Measurements from ENCODE around the gene CHCHD5. TPM values are rescaled to one million over a fixed set of nuclear protein-coding genes. Genes with fewer than 3 reads are reported as not detected.

CHCHD5 gene
- total and polyA plus RNA-seq, 4 donors: 5.0 to 59.9 (median 21.2) TPM

DNA sequence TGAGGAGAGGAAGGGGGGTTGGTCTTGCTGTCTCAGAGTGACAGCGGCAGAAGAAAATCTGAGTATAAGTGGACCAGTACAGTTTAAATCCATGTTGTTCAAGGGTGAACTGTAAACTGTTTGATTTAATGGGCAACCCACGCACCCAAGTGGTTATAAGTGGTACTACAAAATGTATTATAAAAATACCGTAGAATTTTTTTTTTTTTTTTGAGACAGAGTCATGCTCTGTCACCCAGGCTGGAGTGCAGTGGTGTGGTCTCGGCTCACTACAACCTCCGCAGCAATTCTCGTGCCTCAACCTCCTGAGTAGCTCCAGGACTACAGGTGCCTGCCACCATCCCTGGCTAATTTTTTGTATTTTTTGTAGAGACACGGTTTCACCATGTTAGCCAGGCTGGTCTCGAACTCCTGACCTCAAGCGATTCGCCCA is 2.1 kb upstream of the CHCHD5 start:
- Histone ChIP-seq H3K36me3 (ENCODE audit: control insufficient read depth in 4 of 4, insufficient read depth in 3 of 4, low read depth in 1 of 4, low read length in 3 of 4) (peaks cover 0 to 3% (median 0%) of the 10 kb centered on the region in 4 donors), H3K9ac (ENCODE audit: low read depth in 1 of 2, low read length in 2 of 2) (no peak overlapping the region), H3K4me1 (ENCODE audit: control insufficient read depth in 4 of 4, insufficient read depth in 4 of 4, low read length in 3 of 4) (peaks cover 4 to 25% (median 15%) of the 10 kb centered on the region in 4 donors), H3K4me3 (ENCODE audit: low read depth in 1 of 3, low read length in 3 of 3) (no peak overlapping the region), H3K27ac (ENCODE audit: low read depth in 1 of 2, low read length in 2 of 2) (no peak overlapping the region), H3K27me3 (ENCODE audit: control insufficient read depth in 4 of 4, insufficient read depth in 4 of 4, low read length in 3 of 4) (no peaks in the 10 kb centered on the region), H3K9me3 (ENCODE audit: control insufficient read depth in 4 of 4, low read length in 3 of 4) (no peaks in the 10 kb centered on the region)
- DNase-seq (ENCODE audit: low spot score): no peak
- TF ChIP-seq RAD21 (IDR thresholded peaks at IDR 0.05) (peak; percentile 67 to 70), CTCF (IDR thresholded peaks at IDR 0.05; ENCODE audit: low read depth, low read length, missing input control) (peak; percentile 46), FOXA1 (IDR thresholded peaks at IDR 0.05) (no peak)
- WGBS: 45% methylated on average over 10 of the region's 10 CpGs

GRCh38 chr2:112583497-112584133 is 794 bp upstream of the CHCHD5 start:
- Histone ChIP-seq H3K9me3 (ENCODE audit: control insufficient read depth in 4 of 4, low read length in 3 of 4) (no peaks in the 10 kb centered on the region), H3K9ac (ENCODE audit: low read depth in 1 of 2, low read length in 2 of 2) (peak overlapping the region; percentile 42 to 83), H3K36me3 (ENCODE audit: control insufficient read depth in 4 of 4, insufficient read depth in 3 of 4, low read depth in 1 of 4, low read length in 3 of 4) (peaks cover 0 to 3% (median 0%) of the 10 kb centered on the region in 4 donors), H3K4me1 (ENCODE audit: control insufficient read depth in 4 of 4, insufficient read depth in 4 of 4, low read length in 3 of 4) (peaks cover 4 to 30% (median 18%) of the 10 kb centered on the region in 4 donors), H3K4me3 (ENCODE audit: low read depth in 1 of 3, low read length in 3 of 3) (peak overlapping the region; percentile 66 to 98 (median 90)), H3K27me3 (ENCODE audit: control insufficient read depth in 4 of 4, insufficient read depth in 4 of 4, low read length in 3 of 4) (no peaks in the 10 kb centered on the region), H3K27ac (ENCODE audit: low read depth in 1 of 2, low read length in 2 of 2) (peak overlapping the region; percentile 94 to 95)
- WGBS: 36% methylated on average over 19 of the region's 19 CpGs
- no peak for DNase-seq (ENCODE audit: low spot score)
- no peak for TF ChIP-seq SP1 (IDR thresholded peaks at IDR 0.05)
- no peak for TF ChIP-seq RAD21 (IDR thresholded peaks at IDR 0.05)
- TF ChIP-seq REST (IDR thresholded peaks at IDR 0.05): no peak
- no peak for TF ChIP-seq HNF4G (IDR thresholded peaks at IDR 0.05)
- TF ChIP-seq ATF3 (IDR thresholded peaks at IDR 0.05): no peak
- no peak for TF ChIP-seq YY1 (IDR thresholded peaks at IDR 0.05)
- TF ChIP-seq FOXA2 (IDR thresholded peaks at IDR 0.05): no peak
- no peak for TF ChIP-seq TAF1 (conservative IDR thresholded peaks at IDR 0.05)
- TF ChIP-seq, protein P1, sequence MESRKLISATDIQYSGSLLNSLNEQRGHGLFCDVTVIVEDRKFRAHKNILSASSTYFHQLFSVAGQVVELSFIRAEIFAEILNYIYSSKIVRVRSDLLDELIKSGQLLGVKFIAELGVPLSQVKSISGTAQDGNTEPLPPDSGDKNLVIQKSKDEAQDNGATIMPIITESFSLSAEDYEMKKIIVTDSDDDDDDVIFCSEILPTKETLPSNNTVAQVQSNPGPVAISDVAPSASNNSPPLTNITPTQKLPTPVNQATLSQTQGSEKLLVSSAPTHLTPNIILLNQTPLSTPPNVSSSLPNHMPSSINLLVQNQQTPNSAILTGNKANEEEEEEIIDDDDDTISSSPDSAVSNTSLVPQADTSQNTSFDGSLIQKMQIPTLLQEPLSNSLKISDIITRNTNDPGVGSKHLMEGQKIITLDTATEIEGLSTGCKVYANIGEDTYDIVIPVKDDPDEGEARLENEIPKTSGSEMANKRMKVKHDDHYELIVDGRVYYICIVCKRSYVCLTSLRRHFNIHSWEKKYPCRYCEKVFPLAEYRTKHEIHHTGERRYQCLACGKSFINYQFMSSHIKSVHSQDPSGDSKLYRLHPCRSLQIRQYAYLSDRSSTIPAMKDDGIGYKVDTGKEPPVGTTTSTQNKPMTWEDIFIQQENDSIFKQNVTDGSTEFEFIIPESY (IDR thresholded peaks at IDR 0.05): no peak
- TF ChIP-seq GABPA (IDR thresholded peaks at IDR 0.05 in 1 of 2, conservative IDR thresholded peaks at IDR 0.05 in 1 of 2): no peak
- TF ChIP-seq FOXA1 (IDR thresholded peaks at IDR 0.05): no peak
- TF ChIP-seq HNF4A (conservative IDR thresholded peaks at IDR 0.05): no peak
- no peak for TF ChIP-seq NR2F2 (IDR thresholded peaks at IDR 0.05)
